IMR-90 (cell line): Measurements from ENCODE around the gene DAPK1. TPM values are rescaled to one million over a fixed set of nuclear protein-coding genes. Genes with fewer than 3 reads are reported as not detected.
A peak's percentile ranks its signal among the peaks of the same experiment; 100 is the strongest.

Experiments
- ATAC-seq: fragments of 200-7000 bp; cut with Tn5 transposase; 2 replicates; pipeline ENCODE4 v1.9.1; 2020; ENCODE audit warnings: low read depth, mild to moderate bottlenecking, moderate library complexity
- BruUV-seq: library from RNA; stranded (reverse); fragments of 400-500 nt; replicated peaks from 2 replicates; lab custom pipeline; 2021; lab: Mats Ljungman, UMichigan
- CTCF ChIA-PET: fragments of 300-600 bp; formaldehyde crosslinking; extraction: SDS; loops from one replicate; lab custom pipeline; 2021; ENCODE audit warnings: antibody characterized with exemption; lab: Yijun Ruan, JAX
- POLR2A ChIA-PET: fragments of 300-600 bp; sonication (Branson Sonifier 250); formaldehyde crosslinking; loops from one replicate; lab custom pipeline; 2022; ENCODE audit warnings: antibody characterized with exemption; ENCODE audit not compliant: unreplicated experiment; lab: Charles Lee
- DNase-seq: peaks from one replicate; pipeline ENCODE4 v3.0.0; 2013
- H2AFZ ChIP-seq: replicated peaks from 2 replicates; pipeline ENCODE3; 2013; ENCODE audit warnings: low read length, mild to moderate bottlenecking; ENCODE audit not compliant: poor library complexity
- H2AK5ac ChIP-seq: 2 replicates; pipeline ENCODE4 v1.6.1; 2013; ENCODE audit warnings: low read depth, low read length, inconsistent platforms
- H2AK9ac ChIP-seq: replicated peaks from 2 replicates; pipeline ENCODE3; 2013; ENCODE audit warnings: mild to moderate bottlenecking, low read depth, low read length, moderate library complexity; ENCODE audit not compliant: poor library complexity
- H2BK120ac ChIP-seq: 2 replicates; pipeline ENCODE4 v1.6.1; 2013; ENCODE audit warnings: low read depth, low read length, inconsistent platforms
- H2BK15ac ChIP-seq: 3 replicates; pipeline ENCODE4 v1.6.1; 2013; ENCODE audit warnings: low read depth, low read length, inconsistent platforms
- H2BK20ac ChIP-seq: 2 replicates; pipeline ENCODE4 v1.6.1; 2013; ENCODE audit warnings: low read depth, mild to moderate bottlenecking, inconsistent platforms, low read length, moderate library complexity
- H2BK5ac ChIP-seq: 2 replicates; pipeline ENCODE4 v1.6.1; 2013; ENCODE audit warnings: mild to moderate bottlenecking, low read depth, low read length, inconsistent platforms; ENCODE audit not compliant: poor library complexity, severe bottlenecking
- H3K14ac ChIP-seq: replicated peaks from 2 replicates; pipeline ENCODE4 v1.6.1; 2013; ENCODE audit warnings: low read depth, low read length, inconsistent platforms
- H3K18ac ChIP-seq: 2 replicates; pipeline ENCODE4 v1.6.1; 2013; ENCODE audit warnings: low read depth, low read length, control low read depth
- H3K23ac ChIP-seq: 2 replicates; pipeline ENCODE4 v1.6.1; 2013; ENCODE audit warnings: low read depth, low read length, inconsistent platforms
- H3K27ac ChIP-seq: 2 replicates; pipeline ENCODE4 v1.5.1; 2013; ENCODE audit warnings: mild to moderate bottlenecking, control low read depth, low read length; ENCODE audit not compliant: insufficient read depth
- H3K27me3 ChIP-seq: 2 replicates; pipeline ENCODE4 v1.6.1; 2013; ENCODE audit warnings: low read length; ENCODE audit not compliant: control insufficient read depth, insufficient read depth
- H3K36me3 ChIP-seq: 2 replicates; pipeline ENCODE4 v1.6.1; 2013; ENCODE audit warnings: low read length, mixed read lengths; ENCODE audit not compliant: control insufficient read depth, insufficient read depth
- H3K4ac ChIP-seq: 2 replicates; pipeline ENCODE4 v1.6.1; 2013; ENCODE audit warnings: low read depth, low read length, inconsistent platforms
- H3K4me1 ChIP-seq: 2 replicates; pipeline ENCODE4 v1.6.1; 2013; ENCODE audit warnings: low read length, mixed read lengths; ENCODE audit not compliant: control insufficient read depth, insufficient read depth
- H3K4me2 ChIP-seq: 2 replicates; pipeline ENCODE4 v1.6.1; 2013; ENCODE audit warnings: low read depth, mild to moderate bottlenecking, control low read depth, low read length, moderate library complexity
- H3K4me3 ChIP-seq: 2 replicates; pipeline ENCODE4 v1.5.1; 2013; ENCODE audit warnings: low read depth, mild to moderate bottlenecking, control low read depth, low read length, moderate library complexity; ENCODE audit not compliant: insufficient read depth
- H3K56ac ChIP-seq: 2 replicates; pipeline ENCODE4 v1.6.1; 2013; ENCODE audit warnings: low read length, inconsistent platforms; ENCODE audit not compliant: insufficient read depth; ENCODE audit errors: extremely low read depth
- H3K79me1 ChIP-seq, 2 experiments: 2 replicates each; pipeline ENCODE4 v1.6.1; 2013; ENCODE audit warnings: low read length in 2 of 2, inconsistent platforms in 1 of 2, low read depth in 1 of 2
- H3K9ac ChIP-seq: 2 replicates; pipeline ENCODE4 v1.6.1; 2013; ENCODE audit warnings: low read depth, low read length, control low read depth
- H3K9me1 ChIP-seq: 2 replicates; pipeline ENCODE4 v1.6.1; 2013; ENCODE audit warnings: low read length, inconsistent platforms; ENCODE audit not compliant: insufficient read depth
- H3K9me3 ChIP-seq: 2 replicates; pipeline ENCODE4 v1.6.1; 2013; ENCODE audit warnings: low read length; ENCODE audit not compliant: control insufficient read depth, insufficient read depth
- H4K20me1 ChIP-seq: 2 replicates; pipeline ENCODE4 v1.6.1; 2013; ENCODE audit warnings: low read length, inconsistent platforms; ENCODE audit not compliant: insufficient read depth
- H4K5ac ChIP-seq: 2 replicates; pipeline ENCODE4 v1.6.1; 2013; ENCODE audit warnings: mild to moderate bottlenecking, low read depth, low read length, control low read depth
- H4K8ac ChIP-seq, 2 experiments: 2 replicates each; pipeline ENCODE4 v1.6.1; 2013; ENCODE audit warnings: low read depth in 2 of 2, low read length in 2 of 2, control low read depth in 1 of 2, inconsistent platforms in 1 of 2
- H4K91ac ChIP-seq: 2 replicates; pipeline ENCODE4 v1.6.1; 2013; ENCODE audit warnings: low read depth, low read length, inconsistent platforms; ENCODE audit not compliant: insufficient read depth
- BHLHE40 ChIP-seq: fragments of 150-350 bp; IDR thresholded peaks from 2 replicates; pipeline ENCODE4 v1.6.1; 2016; ENCODE audit warnings: mild to moderate bottlenecking, low read depth, low read length
- CEBPB ChIP-seq: IDR thresholded peaks from 2 replicates; pipeline ENCODE4 v1.6.1; 2012; ENCODE audit warnings: low read depth, low read length, improper control_type of control experiment
- CHD1 ChIP-seq: IDR thresholded peaks from 2 replicates; pipeline ENCODE4 v1.6.1; 2012; ENCODE audit warnings: low read depth, low read length, improper control_type of control experiment
- ELK1 ChIP-seq: fragments of 150-350 bp; IDR thresholded peaks from 2 replicates; pipeline ENCODE4 v1.6.1; 2016; ENCODE audit warnings: low read depth, mild to moderate bottlenecking, low read length, moderate library complexity, borderline replicate concordance
- FOS ChIP-seq: fragments of 150-350 bp; IDR thresholded peaks from 2 replicates; pipeline ENCODE4 v1.6.1; 2016; ENCODE audit warnings: low read depth, low read length
- MAFK ChIP-seq: IDR thresholded peaks from 2 replicates; pipeline ENCODE4 v1.6.1; 2012; ENCODE audit warnings: low read depth, low read length, improper control_type of control experiment
- MAZ ChIP-seq: IDR thresholded peaks from 2 replicates; pipeline ENCODE4 v1.6.1; 2012; ENCODE audit warnings: low read depth, mild to moderate bottlenecking, low read length, improper control_type of control experiment, moderate library complexity, borderline replicate concordance
- MXI1 ChIP-seq: IDR thresholded peaks from 2 replicates; pipeline ENCODE4 v1.6.1; 2012; ENCODE audit warnings: low read depth, mild to moderate bottlenecking, low read length, moderate library complexity, borderline replicate concordance
- NFE2L2 ChIP-seq: fragments of 150-350 bp; IDR thresholded peaks from 2 replicates; pipeline ENCODE4 v1.6.1; 2016; ENCODE audit warnings: low read depth, mild to moderate bottlenecking, low read length
- POLR2A ChIP-seq: IDR thresholded peaks from 2 replicates; pipeline ENCODE4 v1.6.1; 2012; ENCODE audit warnings: mild to moderate bottlenecking, low read depth, low read length
- RAD21 ChIP-seq: IDR thresholded peaks from 2 replicates; pipeline ENCODE4 v1.6.1; 2012; ENCODE audit warnings: low read length, improper control_type of control experiment
- RCOR1 ChIP-seq: IDR thresholded peaks from 2 replicates; pipeline ENCODE4 v1.6.1; 2012; ENCODE audit warnings: mild to moderate bottlenecking, low read length, improper control_type of control experiment; ENCODE audit not compliant: insufficient replicate concordance
- RFX5 ChIP-seq: IDR thresholded peaks from 2 replicates; pipeline ENCODE4 v1.8.0; 2012; ENCODE audit warnings: low read depth, mild to moderate bottlenecking, low read length, moderate library complexity
- SMC3 ChIP-seq: fragments of 150-350 bp; IDR thresholded peaks from 2 replicates; pipeline ENCODE4 v1.6.1; 2016; ENCODE audit warnings: low read depth, mild to moderate bottlenecking, antibody characterized with exemption, low read length, moderate library complexity
- USF2 ChIP-seq: fragments of 150-350 bp; IDR thresholded peaks from 2 replicates; pipeline ENCODE4 v1.6.1; 2017; ENCODE audit warnings: mild to moderate bottlenecking, antibody characterized with exemption, low read length, low read depth
- WGBS, 2 experiments: methylation state at CpG; one replicate each; pipeline versions ENCODE4 v1.1.5 to v1.1.7; 2013; ENCODE audit warnings: missing lambda C conversion rate in 2 of 2; ENCODE audit not compliant: insufficient read length in 1 of 2; ENCODE audit errors: extremely low coverage in 2 of 2; 5-methylcytosine and 5-hydroxymethylcytosine counted together
- dilution Hi-C: fragments of 300-500 bp; cut with HindIII; formaldehyde crosslinking; loops from one replicate; pipeline ENCODE4 v1.14.3; 2018; ENCODE audit warnings: low sequenced_read_pairs; ENCODE audit not compliant: unreplicated experiment
- in situ Hi-C: fragments of 300-500 bp; cut with MboI; formaldehyde crosslinking; loops from 3 replicates; pipeline ENCODE4 v1.14.3; 2019; ENCODE audit warnings: low sequenced_read_pairs, inconsistent platforms, mixed read lengths
- intact Hi-C: fragments of 100-400 bp; cut with micrococcal nuclease; formaldehyde crosslinking; loops from 2 replicates; pipeline ENCODE4 v1.10.0; 2022
- polyA plus RNA-seq, 3 experiments: library from polyadenylated mRNA; depleted of rRNA; stranded (reverse); fragments of >200 nt; gene quantifications; 2 replicates each; pipeline ENCODE4 v1.2.3, GENCODE V29; 2012; ENCODE audit warnings: low replicate concordance in 1 of 3
- total RNA-seq: library from RNA; depleted of rRNA; stranded (reverse); fragments of >200 nt; gene quantifications from 2 replicates; pipeline ENCODE4 v1.2.3, GENCODE V29; 2012
- TF ChIP-seq, protein P1 (sequence below): conservative IDR thresholded peaks from 2 replicates; pipeline ENCODE4 v1.5.1; 2012; ENCODE audit warnings: mild to moderate bottlenecking, low read depth, low read length, improper control_type of control experiment

Gene DAPK1
- total and polyA plus RNA-seq, 2 of the 4 experiments (the other 2 are of a cell fraction) = under 0.01 to 0.03 TPM

- WGBS, 2 experiments = no CpG with 5 or more reads among the region's 2 CpGs
- intact Hi-C loops = loop anchor here (10.0 kb wide), 1 partner anchor 1599 kb away; the partner anchor contains the start of genes CKS2 and SECISBP2
- CTCF ChIA-PET = no interaction called here
- H2AK5ac ChIP-seq = peak overlapping the region; percentile 39; the same call in 1 of the 2 replicates
- no peaks in the 10 kb centered on the region for H4K20me1 ChIP-seq
- H3K4me3 ChIP-seq = no peak overlapping the region
- no peak overlapping the region for H4K91ac ChIP-seq
- no peak for DNase-seq
- no peak overlapping the region for H3K4me2 ChIP-seq
- no peak overlapping the region; the same call in 1 of the 2 replicates for H3K18ac ChIP-seq
- H3K4me1 ChIP-seq = peaks cover 16% of the 10 kb centered on the region
- no peak overlapping the region for H2AFZ ChIP-seq
- no peak overlapping the region for H3K56ac ChIP-seq
- no peak overlapping the region for H4K8ac ChIP-seq
- H2BK20ac ChIP-seq = no peak overlapping the region
- BruUV-seq = no TSS peak
- dilution Hi-C loops = no loop called here
- H3K9me1 ChIP-seq = peaks cover 20% of the 10 kb centered on the region
- no peak overlapping the region for H4K5ac ChIP-seq
- no peak overlapping the region for H3K9ac ChIP-seq
- H3K14ac ChIP-seq = 0 out of 2 replicates have a peak overlapping the region, but pooled peaks have one; percentile 23
- in situ Hi-C loops = loop anchor here (25.0 kb wide), 1 partner anchor 846 kb away; no protein-coding TSS in a partner anchor
- POLR2A ChIA-PET = no interaction called here
- no peak overlapping the region for H3K27ac ChIP-seq
- no peak overlapping the region for H3K23ac ChIP-seq
- no peak overlapping the region for H2BK15ac ChIP-seq
- no peak for TF ChIP-seq USF2
- no peak for TF ChIP-seq ELK1
- TF ChIP-seq NFE2L2 = no peak
- no peak for TF ChIP-seq POLR2A
- TF ChIP-seq RAD21 = no peak
- TF ChIP-seq CEBPB = no peak
- no peak for TF ChIP-seq RCOR1
- TF ChIP-seq MAZ = no peak
- TF ChIP-seq SMC3 = no peak
- TF ChIP-seq, protein P1, sequence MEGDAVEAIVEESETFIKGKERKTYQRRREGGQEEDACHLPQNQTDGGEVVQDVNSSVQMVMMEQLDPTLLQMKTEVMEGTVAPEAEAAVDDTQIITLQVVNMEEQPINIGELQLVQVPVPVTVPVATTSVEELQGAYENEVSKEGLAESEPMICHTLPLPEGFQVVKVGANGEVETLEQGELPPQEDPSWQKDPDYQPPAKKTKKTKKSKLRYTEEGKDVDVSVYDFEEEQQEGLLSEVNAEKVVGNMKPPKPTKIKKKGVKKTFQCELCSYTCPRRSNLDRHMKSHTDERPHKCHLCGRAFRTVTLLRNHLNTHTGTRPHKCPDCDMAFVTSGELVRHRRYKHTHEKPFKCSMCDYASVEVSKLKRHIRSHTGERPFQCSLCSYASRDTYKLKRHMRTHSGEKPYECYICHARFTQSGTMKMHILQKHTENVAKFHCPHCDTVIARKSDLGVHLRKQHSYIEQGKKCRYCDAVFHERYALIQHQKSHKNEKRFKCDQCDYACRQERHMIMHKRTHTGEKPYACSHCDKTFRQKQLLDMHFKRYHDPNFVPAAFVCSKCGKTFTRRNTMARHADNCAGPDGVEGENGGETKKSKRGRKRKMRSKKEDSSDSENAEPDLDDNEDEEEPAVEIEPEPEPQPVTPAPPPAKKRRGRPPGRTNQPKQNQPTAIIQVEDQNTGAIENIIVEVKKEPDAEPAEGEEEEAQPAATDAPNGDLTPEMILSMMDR = no peak
- no peak for TF ChIP-seq MAFK
- TF ChIP-seq MXI1 = no peak
- TF ChIP-seq BHLHE40 = no peak
- TF ChIP-seq RFX5 = no peak
- no peak for TF ChIP-seq CHD1
- TF ChIP-seq FOS = no peak
- ATAC-seq = no peak
- peaks cover 0 to 6% of the 10 kb centered on the region in 2 experiments; a peak in 2 of 4 replicates for H3K79me1 ChIP-seq
- no peaks in the 10 kb centered on the region for H3K36me3 ChIP-seq
- H2BK5ac ChIP-seq = no peak overlapping the region
- H2AK9ac ChIP-seq = no peak overlapping the region
- no peak overlapping the region for H2BK120ac ChIP-seq
- H3K4ac ChIP-seq = peak overlapping the region; percentile 21; the same call in 1 of the 2 replicates
- H3K27me3 ChIP-seq = no peaks in the 10 kb centered on the region; the same call in 1 of the 2 replicates
- no peaks in the 10 kb centered on the region for H3K9me3 ChIP-seq
Measured at GRCh38 chr9:87716141-87716540, 218.5 kb downstream of the DAPK1 start.
